ENCODE results near the gene TMEM238L. TPM values are rescaled to one million over a fixed set of nuclear protein-coding genes. Genes with fewer than 3 reads are reported as not detected.

The TMEM238L gene
- total and polyA plus RNA-seq, 11 donors, result not detected

DNA sequence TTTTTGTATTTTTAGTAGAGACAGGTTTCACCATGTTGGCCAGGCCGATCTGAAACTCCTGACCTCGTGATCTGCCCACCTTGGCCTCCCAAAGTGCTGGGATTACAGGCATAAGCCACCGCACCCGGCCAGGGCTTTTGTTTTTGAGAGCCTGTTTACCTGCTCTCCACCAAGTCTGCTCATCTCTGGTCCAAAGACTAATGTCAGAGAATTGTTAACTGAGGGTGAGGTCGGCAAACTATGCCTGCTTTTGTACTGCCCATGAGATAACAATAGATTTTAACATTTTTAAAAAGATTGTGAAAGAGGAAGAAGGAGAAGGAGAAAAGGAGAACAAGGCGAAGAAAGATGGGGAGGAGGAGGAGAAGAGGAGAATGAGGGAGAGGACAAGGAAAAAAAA lies 26.0 kb downstream of the TMEM238L start:
- TF ChIP-seq POLR2A (IDR thresholded peaks at IDR 0.05) (no peak), CTCF (IDR thresholded peaks at IDR 0.05) (no peak)
- ATAC-seq (no peak), DNase-seq (no peak)
- peaks cover 0 to 23% (median 1%) of the 10 kb centered on the region in 12 donors for H3K9me3 ChIP-seq
- WGBS, 4 donors, result 79 to 94% (median 84%) methylated on average over 6 of the region's 6 CpGs
- no peak overlapping the region for H3K27ac ChIP-seq
- no peaks in the 10 kb centered on the region for H3K4me1 ChIP-seq
- H3K36me3 ChIP-seq, result no peaks in the 10 kb centered on the region
- intact Hi-C loops (cut with DNase I), result no loop called here
- H3K4me3 ChIP-seq, result no peak overlapping the region
- H3K27me3 ChIP-seq, result no peaks in the 10 kb centered on the region

GRCh38 chr17:10777131-10777807 lies 26.6 kb downstream of the TMEM238L start:
- Histone ChIP-seq H3K36me3 (no peaks in the 10 kb centered on the region), H3K9me3 (peaks cover 0 to 21% (median 3%) of the 10 kb centered on the region in 12 donors), H3K4me3 (no peak overlapping the region), H3K27ac (no peak overlapping the region), H3K27me3 (no peaks in the 10 kb centered on the region), H3K4me1 (no peaks in the 10 kb centered on the region)
- 86 to 91% (median 88%) methylated on average over 11 of the region's 11 CpGs for WGBS, 4 donors
- no peak for DNase-seq
- TF ChIP-seq POLR2A (IDR thresholded peaks at IDR 0.05), result no peak
- no peak for TF ChIP-seq CTCF (IDR thresholded peaks at IDR 0.05)
- intact Hi-C loops (cut with DNase I), result no loop called here
- ATAC-seq, result no peak

GRCh38 chr17:10776381-10776780 lies 27.5 kb downstream of the TMEM238L start:
- H3K4me3 ChIP-seq, result no peak overlapping the region
- no peak overlapping the region for H3K27ac ChIP-seq
- peaks cover 0 to 20% (median 6%) of the 10 kb centered on the region in 12 donors for H3K9me3 ChIP-seq
- 25 to 28% (median 26%) methylated on average over 2 of the region's 2 CpGs for WGBS, 4 donors
- ATAC-seq (no peak), DNase-seq (no peak)
- no peaks in the 10 kb centered on the region for H3K4me1 ChIP-seq
- no peaks in the 10 kb centered on the region for H3K36me3 ChIP-seq
- intact Hi-C loops (cut with DNase I), result no loop called here
- H3K27me3 ChIP-seq, result no peaks in the 10 kb centered on the region
- no peak for TF ChIP-seq CTCF (IDR thresholded peaks at IDR 0.05)
- no peak for TF ChIP-seq POLR2A (IDR thresholded peaks at IDR 0.05)

DNA sequence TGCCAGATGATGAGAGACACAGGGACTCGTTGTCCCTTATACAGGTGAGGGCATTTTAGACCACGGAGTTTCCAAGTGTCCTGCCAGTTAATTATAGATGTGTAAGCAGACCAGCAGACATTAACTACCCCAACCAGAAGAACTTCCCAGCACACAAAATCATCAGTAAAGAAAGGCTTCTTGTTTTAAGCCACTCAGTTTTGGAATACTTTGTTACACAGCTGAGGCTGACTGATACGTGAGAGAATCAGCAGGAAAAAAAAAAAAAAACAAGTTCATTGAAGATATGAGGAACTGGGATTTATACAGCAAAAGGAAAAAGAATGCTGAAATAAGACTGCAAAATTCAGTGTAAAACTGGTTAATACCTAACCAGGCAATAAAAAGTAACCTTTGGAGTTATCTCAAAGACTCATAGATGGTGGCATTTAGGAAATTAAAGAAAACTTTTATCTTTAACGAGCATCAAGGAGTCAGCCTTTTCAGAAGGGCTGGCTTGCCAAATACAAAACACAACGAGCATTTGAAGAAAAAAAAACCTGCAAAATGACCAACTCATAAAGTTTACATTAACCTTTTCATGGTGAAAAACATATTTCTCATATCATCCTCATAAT lies 28.1 kb downstream of the TMEM238L start:
- DNase-seq (no peak), ATAC-seq (no peak)
- intact Hi-C loops (cut with DNase I), result no loop called here
- Histone ChIP-seq H3K27ac (no peak overlapping the region), H3K9me3 (peaks cover 0 to 20% (median 6%) of the 10 kb centered on the region in 12 donors), H3K27me3 (no peaks in the 10 kb centered on the region), H3K36me3 (no peaks in the 10 kb centered on the region), H3K4me3 (no peak overlapping the region), H3K4me1 (no peaks in the 10 kb centered on the region)
- 72 to 81% (median 76%) methylated on average over 5 of the region's 5 CpGs for WGBS, 4 donors
- TF ChIP-seq POLR2A (IDR thresholded peaks at IDR 0.05), result no peak
- no peak for TF ChIP-seq CTCF (IDR thresholded peaks at IDR 0.05)
